Spleen (tissue), 7 donors: ENCODE data around the gene TREM2.

ENCODE experiments used
- POLR2A ChIP-seq, 3 donors: fragments of 450-650 bp; IDR thresholded peaks; one replicate each; pipeline ENCODE4 v1.5.1; 2017; ENCODE audit warnings: antibody characterized with exemption in 3 of 3, mild to moderate bottlenecking in 1 of 3
- TF ChIP-seq, protein P1 (sequence below), 11 experiments: fragments of 200-600 bp in 7 of 11; fragments of 450-650 bp in 4 of 11; sonication (generic) in 4 of 11; IDR thresholded peaks in 8 of 11; conservative IDR thresholded peaks in 3 of 11; 1 replicate in 7 of 11; 2 replicates in 4 of 11; pipeline versions ENCODE4 v1.4.0 to v1.8.0; 2016 to 2021; ENCODE audit warnings: antibody characterized with exemption in 11 of 11, inconsistent platforms in 4 of 11, mild to moderate bottlenecking in 1 of 11
- donor health status: DM: no; HTN: no; CAD: no; lungs with moderate emphysema.
- donor health status: DM: no; HTN: no; CAD: no.
- donor health status: DM: no; HTN: no; CAD: no.

DNA sequence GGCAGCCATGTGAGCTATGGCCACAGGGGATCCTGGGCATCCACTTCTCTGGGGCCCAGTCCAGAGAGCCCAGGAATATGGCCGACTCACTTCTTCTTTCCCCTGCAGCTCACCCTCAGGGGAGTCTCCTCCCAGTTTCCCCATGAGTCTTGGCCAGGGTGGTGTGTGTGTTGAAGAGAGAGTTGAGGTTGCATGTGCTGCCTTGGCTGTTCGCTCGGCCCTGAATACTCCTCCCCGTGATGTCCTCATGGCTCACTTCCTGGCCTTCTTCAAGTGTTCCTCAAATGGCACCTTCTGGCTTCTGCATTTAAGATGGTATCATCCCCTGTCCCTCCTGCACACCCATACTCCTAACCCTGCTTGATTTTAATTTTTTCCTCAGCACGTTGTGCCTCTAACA is 5.6 kb downstream of the TREM2 start:
- TF ChIP-seq, protein P1, sequence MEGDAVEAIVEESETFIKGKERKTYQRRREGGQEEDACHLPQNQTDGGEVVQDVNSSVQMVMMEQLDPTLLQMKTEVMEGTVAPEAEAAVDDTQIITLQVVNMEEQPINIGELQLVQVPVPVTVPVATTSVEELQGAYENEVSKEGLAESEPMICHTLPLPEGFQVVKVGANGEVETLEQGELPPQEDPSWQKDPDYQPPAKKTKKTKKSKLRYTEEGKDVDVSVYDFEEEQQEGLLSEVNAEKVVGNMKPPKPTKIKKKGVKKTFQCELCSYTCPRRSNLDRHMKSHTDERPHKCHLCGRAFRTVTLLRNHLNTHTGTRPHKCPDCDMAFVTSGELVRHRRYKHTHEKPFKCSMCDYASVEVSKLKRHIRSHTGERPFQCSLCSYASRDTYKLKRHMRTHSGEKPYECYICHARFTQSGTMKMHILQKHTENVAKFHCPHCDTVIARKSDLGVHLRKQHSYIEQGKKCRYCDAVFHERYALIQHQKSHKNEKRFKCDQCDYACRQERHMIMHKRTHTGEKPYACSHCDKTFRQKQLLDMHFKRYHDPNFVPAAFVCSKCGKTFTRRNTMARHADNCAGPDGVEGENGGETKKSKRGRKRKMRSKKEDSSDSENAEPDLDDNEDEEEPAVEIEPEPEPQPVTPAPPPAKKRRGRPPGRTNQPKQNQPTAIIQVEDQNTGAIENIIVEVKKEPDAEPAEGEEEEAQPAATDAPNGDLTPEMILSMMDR (IDR thresholded peaks at IDR 0.05 in 8 of 11, conservative IDR thresholded peaks at IDR 0.05 in 3 of 11) = no peak
- no peak for TF ChIP-seq POLR2A (IDR thresholded peaks at IDR 0.05)
